K562 (cell line): ENCODE results near the gene CPLX1. TPM values are rescaled to one million over a fixed set of nuclear protein-coding genes. Genes with fewer than 3 reads are reported as not detected.

ENCODE experiments used
- ATAC-seq: fragments of 200-7000 bp; cut with Tn5 transposase; 3 replicates; pipeline ENCODE4 v1.9.1; 2020; ENCODE audit warnings: moderate library complexity
- Bru-seq: library from RNA; stranded (reverse); fragments of 400-500 nt; gene quantifications from one replicate; lab custom pipeline; 2021; lab: Mats Ljungman, UMichigan
- BruChase-seq, 2 experiments: library from RNA; stranded (reverse); fragments of 400-500 nt; gene quantifications; one replicate each; lab custom pipeline; 2021; lab: Mats Ljungman, UMichigan
- BruUV-seq: library from RNA; stranded (reverse); fragments of 400-500 nt; replicated peaks from 2 replicates; lab custom pipeline; 2021; lab: Mats Ljungman, UMichigan
- CTCF ChIA-PET: fragments of 300-600 bp; formaldehyde crosslinking; extraction: SDS; loops from one replicate; lab custom pipeline; 2021; ENCODE audit warnings: low intra/inter-chr PET ratio; lab: Yijun Ruan, JAX
- POLR2A ChIA-PET: fragments of 300-600, 350-650 bp; sonication (Branson Sonifier 250); formaldehyde crosslinking; extraction: SDS; loops from one replicate; lab custom pipeline; 2021; ENCODE audit warnings: antibody characterized with exemption, inconsistent platforms; lab: Yijun Ruan, JAX
- DNase-seq, 4 experiments: peaks; one replicate each; pipeline versions ENCODE4 v3.0.0 to v3.0.0-alpha.2; 2011 to 2018; ENCODE audit warnings: low spot score in 3 of 4, mixed read lengths in 3 of 4; ENCODE audit errors: extremely low read depth in 1 of 4
- FAIRE-seq: peaks from 2 replicates; lab custom pipeline; 2011; peaks lifted over from hg19 to GRCh38; lab: Jason Lieb, UNC
- H2AFZ ChIP-seq: 2 replicates; pipeline ENCODE4 v1.6.0; 2011; ENCODE audit warnings: low read depth, low read length, control low read depth, inconsistent platforms
- H3K27ac ChIP-seq: fragments of 200-600 bp; 3 replicates; pipeline ENCODE4 v1.8.0; 2011; ENCODE audit warnings: low read depth, mild to moderate bottlenecking, control low read depth, inconsistent platforms, low read length, moderate library complexity, mixed read lengths; ENCODE audit errors: extremely low read depth
- H3K27me3 ChIP-seq, 2 experiments: fragments of 300-600 bp in 1 of 2; 2 replicates in 1 of 2; 3 replicates in 1 of 2; pipeline versions ENCODE4 v1.6.0 to v1.8.0; 2011; ENCODE audit warnings: inconsistent platforms in 2 of 2, low read length in 2 of 2, mild to moderate bottlenecking in 1 of 2, mixed read lengths in 1 of 2, moderate library complexity in 1 of 2; ENCODE audit not compliant: control insufficient read depth in 2 of 2, insufficient read depth in 2 of 2
- H3K36me3 ChIP-seq: fragments of 300-600 bp; 3 replicates; pipeline ENCODE4 v1.8.0; 2011; ENCODE audit warnings: mild to moderate bottlenecking, low read length, inconsistent platforms; ENCODE audit not compliant: control insufficient read depth, insufficient read depth
- H3K4me1 ChIP-seq, 2 experiments: fragments of 200-600 bp in 1 of 2; replicated peaks in 1 of 2; 2 replicates in 1 of 2; 3 replicates in 1 of 2; pipeline versions ENCODE4 v1.5.1 to v1.8.0; 2011; ENCODE audit warnings: inconsistent platforms in 2 of 2, low read length in 2 of 2, mild to moderate bottlenecking in 1 of 2, mixed read lengths in 1 of 2, moderate library complexity in 1 of 2; ENCODE audit not compliant: control insufficient read depth in 2 of 2, insufficient read depth in 2 of 2
- H3K4me2 ChIP-seq: 2 replicates; pipeline ENCODE4 v1.6.1; 2011; ENCODE audit warnings: low read length, control low read depth, inconsistent platforms, mixed read lengths; ENCODE audit not compliant: insufficient read depth
- H3K4me3 ChIP-seq: fragments of 200-600 bp; sonication (generic), shearing (Covaris generic); 2 replicates; pipeline ENCODE4 v1.5.1; 2016; ENCODE audit warnings: control low read depth, inconsistent platforms
- H3K79me2 ChIP-seq: fragments of 200-600 bp; 3 replicates; pipeline ENCODE4 v1.8.0; 2011; ENCODE audit warnings: low read length, inconsistent platforms; ENCODE audit not compliant: control insufficient read depth, insufficient read depth
- H3K9ac ChIP-seq, 2 experiments: 2 replicates each; pipeline versions ENCODE4 v1.6.0 to v1.6.1; 2011; ENCODE audit warnings: low read depth in 2 of 2, low read length in 2 of 2, control low read depth in 1 of 2, inconsistent platforms in 1 of 2, mild to moderate bottlenecking in 1 of 2, mixed read lengths in 1 of 2; ENCODE audit not compliant: insufficient read depth in 1 of 2
- H3K9me1 ChIP-seq: one replicate; pipeline ENCODE4 v1.6.0; 2011; ENCODE audit warnings: inconsistent platforms, mild to moderate bottlenecking, low read length, moderate library complexity; ENCODE audit not compliant: control insufficient read depth, insufficient read depth
- H3K9me3 ChIP-seq: replicated peaks from 2 replicates; pipeline ENCODE4 v1.5.1; 2011; ENCODE audit warnings: low read depth, low read length, inconsistent platforms; ENCODE audit not compliant: control insufficient read depth, insufficient read depth
- H4K20me1 ChIP-seq: replicated peaks from 2 replicates; pipeline ENCODE4 v1.6.1; 2011; ENCODE audit warnings: low read length, inconsistent platforms, mixed read lengths; ENCODE audit not compliant: control insufficient read depth, insufficient read depth
- CREB1 ChIP-seq, 2 experiments: sonication (generic) in 1 of 2; formaldehyde crosslinking in 1 of 2; IDR thresholded peaks; 2 replicates each; pipeline versions ENCODE4 v1.6.1 to v1.8.0; 2012 to 2022; ENCODE audit warnings: inconsistent platforms in 1 of 2, mild to moderate bottlenecking in 1 of 2, missing genetic modification reagents in 1 of 2, moderate library complexity in 1 of 2
- CREM ChIP-seq: IDR thresholded peaks from 2 replicates; pipeline ENCODE4 v1.6.1; 2014; ENCODE audit warnings: antibody characterized with exemption, low read depth
- CXXC5 ChIP-seq: fragments of 250-450 bp; sonication (Bioruptor Pico); IDR thresholded peaks from 2 replicates; pipeline ENCODE4 v1.8.0; 2022; ENCODE audit warnings: inconsistent platforms, mild to moderate bottlenecking, moderate library complexity
- E2F6 ChIP-seq, 2 experiments: IDR thresholded peaks; 2 replicates each; pipeline ENCODE4 v1.6.1; 2011; ENCODE audit warnings: borderline replicate concordance in 1 of 2, control low read depth in 1 of 2, low read depth in 1 of 2, low read length in 1 of 2, mild to moderate bottlenecking in 1 of 2, mixed read lengths in 1 of 2, moderate library complexity in 1 of 2; ENCODE audit not compliant: insufficient read depth in 1 of 2, insufficient read length in 1 of 2, poor library complexity in 1 of 2, severe bottlenecking in 1 of 2; ENCODE audit errors: extremely low read depth in 1 of 2
- RB1 ChIP-seq: fragments of 450-650 bp; IDR thresholded peaks from 2 replicates; pipeline ENCODE4 v1.6.1; 2017; ENCODE audit warnings: low read depth, mild to moderate bottlenecking
- RBM15 ChIP-seq: fragments of 200-400 bp; formaldehyde crosslinking; IDR thresholded peaks from 2 replicates; pipeline ENCODE4 v1.6.1; 2018; ENCODE audit warnings: mild to moderate bottlenecking, low read length, moderate library complexity; ENCODE audit not compliant: insufficient read depth
- SAP30 ChIP-seq: fragments of 200-600 bp; sonication (generic); IDR thresholded peaks from 2 replicates; pipeline ENCODE4 v1.6.1; 2012; ENCODE audit warnings: borderline replicate concordance, low read depth, mild to moderate bottlenecking, moderate library complexity, low read length, control low read depth, inconsistent platforms; ENCODE audit not compliant: insufficient read depth, poor library complexity, severe bottlenecking
- SMAD4 ChIP-seq: fragments of 250-450 bp; sonication (Bioruptor Pico); conservative IDR thresholded peaks from 2 replicates; pipeline ENCODE4 v1.8.0; 2021; ENCODE audit warnings: inconsistent platforms, mild to moderate bottlenecking, moderate library complexity
- VEZF1 ChIP-seq: fragments of 200-800 bp; sonication (Bioruptor generic); IDR thresholded peaks from 2 replicates; pipeline ENCODE4 v1.6.1; 2017; ENCODE audit warnings: missing genetic modification characterization, missing compliant biosample characterization
- ZNF324 ChIP-seq: fragments of 250-450 bp; sonication (Bioruptor Pico); IDR thresholded peaks from 2 replicates; pipeline ENCODE4 v1.4.0; 2020; ENCODE audit warnings: mild to moderate bottlenecking
- WGBS: fragments of 100-300 bp; shearing (Covaris generic); methylation state at CpG from one replicate; pipeline ENCODE4 v1.1.6; 2016; ENCODE audit warnings: low coverage, mixed read lengths; ENCODE audit not compliant: insufficient coverage; ENCODE audit errors: missing lambda C conversion rate; 5-methylcytosine and 5-hydroxymethylcytosine counted together
- in situ Hi-C: fragments of 300-500 bp; cut with MboI; formaldehyde crosslinking; loops from 4 replicates; pipeline ENCODE4 v1.15.0; 2018; ENCODE audit warnings: inconsistent platforms, mixed read lengths
- intact Hi-C: fragments of 100-400 bp; cut with micrococcal nuclease; formaldehyde crosslinking; loops from 2 replicates; pipeline ENCODE4 v1.14.2; 2022
- long read RNA-seq, 3 experiments: library from polyadenylated mRNA in 2 of 3; library from RNA in 1 of 3; unstranded in 2 of 3; stranded (forward) in 1 of 3; transcript quantifications; one replicate each; pipeline ENCODE4 v2.0.0, GENCODE V29; 2019 to 2022
- polyA minus RNA-seq, 3 experiments: library from RNA; depleted of rRNA, polyadenylated mRNA; stranded (reverse); fragments of >200 nt; gene quantifications; 2 replicates each; pipeline ENCODE4 v1.2.3, GENCODE V29; 2011
- polyA plus RNA-seq, 8 experiments: library from polyadenylated mRNA; depleted of rRNA in 4 of 8; stranded (reverse) in 5 of 8; unstranded in 3 of 8; fragments of >200 nt; fragmentation: Nextera tagmentation in 2 of 8; fragmentation: Illumina TruSeq in 1 of 8; extraction: Ambion mirVana in 2 of 8; extraction: Trizol in 1 of 8; gene quantifications; 2 replicates each; pipeline versions ENCODE4 v1.2.1 to v1.2.3, GENCODE V29; 2011 to 2014; ENCODE audit warnings: inconsistent platforms in 1 of 8, missing spikeins in 1 of 8
- total RNA-seq, 7 experiments: library from RNA; depleted of rRNA in 6 of 7; stranded (reverse); fragments of >200 nt in 6 of 7; fragmentation: Illumina TruSeq in 2 of 7; extraction: Trizol in 2 of 7; gene quantifications; 2 replicates each; pipeline versions ENCODE4 v1.2.1 to v1.2.3, GENCODE V29; 2011 to 2021; ENCODE audit warnings: low replicate concordance in 1 of 7

The CPLX1 gene
- total RNA-seq (2011; cell fraction: chromatin; rRNA removed; ENCODE audit: low replicate concordance), result 1.1 and 1.5 TPM in 2 replicates
- 0.92 and 1.3 TPM in 2 replicates for total RNA-seq (2011; cell fraction: nucleolus; rRNA removed)
- total RNA-seq (2011; cell fraction: nucleoplasm; rRNA removed), result 0.61 and 0.73 TPM in 2 replicates
- 0.61 and 1.00 TPM in 2 replicates for total RNA-seq (2014; rRNA removed)
- total RNA-seq (2014; rRNA removed; fragmentation: Illumina TruSeq; extraction: Trizol), result not detected in 2 replicates
- total RNA-seq (2015; rRNA removed; fragmentation: Illumina TruSeq; extraction: Trizol), result 0.07 and 0.23 TPM in 2 replicates
- total RNA-seq (2021), result 2.1 and 3.3 TPM in 2 replicates
- polyA plus RNA-seq (2011; rRNA removed), result 0.17 and 0.23 TPM in 2 replicates
- 0.04 and 0.33 TPM in 2 replicates for polyA plus RNA-seq (2011; cell fraction: cytosol; rRNA removed)
- 1.2 and 4.9 TPM in 2 replicates for polyA plus RNA-seq (2011; cell fraction: nucleus; rRNA removed)
- 0.50 and 1.6 TPM in 2 replicates for polyA plus RNA-seq (2012)
- 0.12 and 0.21 TPM in 2 replicates for polyA plus RNA-seq (2014; fragmentation: Illumina TruSeq; extraction: Trizol)
- polyA plus RNA-seq (2014; fragmentation: Nextera tagmentation; extraction: Ambion mirVana), result under 1 TPM in 1 of 2 experiments, not detected in 1; 0.03 TPM
- 0.55 and 1.3 TPM in 2 replicates for polyA plus RNA-seq (2014; rRNA removed)
- 0.18 TPM in 1 of 2 replicates, not detected in the other for polyA minus RNA-seq (2011; rRNA and poly(A)+ RNA removed)
- 2.2 TPM in 1 of 2 replicates, not detected in the other for polyA minus RNA-seq (2011; cell fraction: cytosol; rRNA and poly(A)+ RNA removed)
- 0.27 TPM in 1 of 2 replicates, not detected in the other for polyA minus RNA-seq (2011; cell fraction: nucleus; rRNA and poly(A)+ RNA removed)
- percentile 32 among the genes with signal in this experiment for Bru-seq, nascent RNA
- BruChase-seq, experiment 1, labeled RNA remaining after a 2-hour chase, result percentile 20 among the genes with signal in this experiment
- BruChase-seq, experiment 2, labeled RNA remaining after a 6-hour chase, result percentile 22 among the genes with signal in this experiment
- long read RNA-seq, experiment 1, partial matches to known transcripts, result 0 of 3 reads
- long read RNA-seq, experiment 1, other reads (novel, unspliced or antisense), result 2 of 3 reads
- long read RNA-seq, experiment 2, partial matches to known transcripts, result 1 of 5 reads
- long read RNA-seq, experiment 2, other reads (novel, unspliced or antisense), result 4 of 5 reads
- long read RNA-seq, experiment 3, result 0 reads

DNA sequence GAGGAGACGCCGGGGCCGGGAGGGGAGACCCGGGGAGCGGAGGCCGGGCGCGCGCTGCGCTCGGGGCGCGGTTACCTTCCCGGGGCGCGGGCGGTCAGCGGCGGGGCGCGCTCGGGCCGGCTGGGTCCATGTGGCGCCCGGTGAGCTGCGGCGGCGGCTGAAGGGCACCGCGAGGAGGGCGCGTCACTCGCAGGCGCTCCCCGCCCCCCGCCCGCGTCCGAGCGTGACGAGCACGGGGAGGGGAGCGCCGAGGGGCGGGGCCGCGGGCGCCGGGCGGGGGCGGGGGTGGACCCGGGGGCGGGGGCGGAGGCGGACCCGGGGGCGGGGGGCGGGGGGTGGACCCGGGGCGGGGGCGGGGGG lies at the start of gene CPLX1:
CPLX1 (minus strand) TSS at position 159 of the 360 bp plus-strand sequence. CDS start 1,607 bp downstream, outside the sequence.
- Histone ChIP-seq H3K4me3 (peak within 1 kb of the TSS; percentile 43), H3K9me1 (no peaks in the 10 kb centered on the region), H3K4me1 (peaks cover 0 to 71% of the 10 kb centered on the region in 2 experiments; a peak in 3 of 5 replicates), H3K9ac (peak within 1 kb of the TSS in 1 of 2 experiments; percentile 55; a peak in 2 of 4 replicates), H4K20me1 (no peaks in the 10 kb centered on the region), H2AFZ (no peak within 1 kb of the TSS), H3K9me3 (no peaks in the 10 kb centered on the region), H3K27ac (no peak within 1 kb of the TSS), H3K4me2 (no peak within 1 kb of the TSS), H3K79me2 (no peaks in the 10 kb centered on the region), H3K27me3 (peaks cover 9 to 64% of the 10 kb centered on the region in 2 experiments; a peak in 4 of 5 replicates), H3K36me3 (no peaks in the 10 kb centered on the region)
- in situ Hi-C loops, result no loop called here
- intact Hi-C loops, result no loop called here
- WGBS, result no CpG with 5 or more reads among the region's 61 CpGs
- ChIA-PET POLR2A (interaction anchor here (0.6 kb wide), 1 partner anchor 23 kb away, joined by 4 read pairs; no protein-coding TSS in a partner anchor), CTCF (no interaction called here)
- BruUV-seq, result no TSS peak
- peak; percentile 54 for ATAC-seq
- peak; percentile 64 to 92 (median 90) for DNase-seq
- no peak for TF ChIP-seq RBM15
- peak; percentile 55; the same call in 1 of the 2 replicates for TF ChIP-seq CREB1 (IDR thresholded peaks at IDR 0.05)
- no peak for TF ChIP-seq CREB1 (CRISPR knock-in tag; IDR thresholded peaks at IDR 0.05)
- no peak for TF ChIP-seq SMAD4 (CRISPR knock-in tag)
- TF ChIP-seq ZNF324 (CRISPR knock-in tag), result no peak
- peak; percentile 45 for TF ChIP-seq RB1
- TF ChIP-seq VEZF1 (CRISPR knock-in tag), result peak; percentile 47; the same call in 1 of the 2 replicates
- peak; percentile 23 for TF ChIP-seq SAP30
- TF ChIP-seq E2F6 (IDR thresholded peaks at IDR 0.05; ENCODE audit: borderline replicate concordance in 1 of 2, extremely low read depth in 1 of 2, insufficient read depth in 1 of 2, insufficient read length in 1 of 2, low read depth in 1 of 2, low read length in 1 of 2, poor library complexity in 1 of 2, severe bottlenecking in 1 of 2), result peak in 1 of 2 experiments; percentile 55
- peak; percentile 17; the same call in 1 of the 2 replicates for TF ChIP-seq CXXC5 (CRISPR knock-in tag)
- peak; percentile 41; the same call in 1 of the 2 replicates for TF ChIP-seq CREM
- TF ChIP-seq, all 486 proteins: peak for 7
- FAIRE-seq, result no peak
